ENCODE data around the gene POU2F2.

GRCh38 chr19:42093505-42093904, 38.7 kb downstream of the POU2F2 start:
- no peak for TF ChIP-seq POLR2AphosphoS2 (conservative IDR thresholded peaks at IDR 0.05; ENCODE audit: low read length)
- TF ChIP-seq CTCF (IDR thresholded peaks at IDR 0.05) = no peak
